GM12878 (cell line): Measurements from ENCODE around the gene DGKI. TPM values are rescaled to one million over a fixed set of nuclear protein-coding genes. Genes with fewer than 3 reads are reported as not detected.

Experiments
- ATAC-seq: fragments of 200-7000 bp; cut with Tn5 transposase; 3 replicates; pipeline ENCODE4 v1.9.1; 2020; ENCODE audit warnings: mild to moderate bottlenecking, moderate library complexity
- BruUV-seq: library from RNA; stranded (reverse); fragments of 400-500 nt; replicated peaks from 2 replicates; lab custom pipeline; 2021; lab: Mats Ljungman, UMichigan
- CTCF ChIA-PET: fragments of 300-600 bp; sonication (Branson Sonifier 250); formaldehyde crosslinking; extraction: SDS; loops from one replicate; lab custom pipeline; 2021; ENCODE audit warnings: inconsistent platforms; lab: Yijun Ruan, JAX
- POLR2A ChIA-PET: fragments of 350-600 bp; formaldehyde crosslinking; extraction: SDS; loops from one replicate; lab custom pipeline; 2021; ENCODE audit warnings: inconsistent platforms; lab: Charles Lee
- RAD21 ChIA-PET: fragments of 300-600 bp; sonication (Branson Sonifier 250); formaldehyde crosslinking; loops from one replicate; lab custom pipeline; 2023; ENCODE audit warnings: antibody characterized with exemption; ENCODE audit not compliant: unreplicated experiment; lab: Charles Lee
- SMC1A ChIA-PET: fragments of 300-600 bp; sonication (Branson Sonifier 250); formaldehyde crosslinking; loops from one replicate; lab custom pipeline; 2023; ENCODE audit not compliant: unreplicated experiment, uncharacterized antibody; lab: Charles Lee
- DNase-seq: peaks from one replicate; pipeline ENCODE4 v3.0.0-alpha.2; 2011; ENCODE audit warnings: low read depth, low spot score
- FAIRE-seq: peaks from 3 replicates; lab custom pipeline; 2011; peaks lifted over from hg19 to GRCh38; lab: Jason Lieb, UNC
- H2AFZ ChIP-seq: 2 replicates; pipeline ENCODE4 v1.6.0; 2011; ENCODE audit warnings: low read depth, low read length, control low read depth; ENCODE audit not compliant: control insufficient read depth
- H3K27ac ChIP-seq: 2 replicates; pipeline ENCODE4 v1.5.1; 2011; ENCODE audit warnings: control low read depth; ENCODE audit not compliant: control insufficient read depth, insufficient read depth
- H3K27me3 ChIP-seq, 2 experiments: replicated peaks in 1 of 2; 2 replicates each; pipeline versions ENCODE4 v1.6.0 to v1.6.1; 2011; ENCODE audit warnings: low read length in 1 of 2; ENCODE audit not compliant: control insufficient read depth in 2 of 2, insufficient read depth in 2 of 2
- H3K36me3 ChIP-seq, 2 experiments: 2 replicates each; pipeline ENCODE4 v1.5.1; 2011; ENCODE audit warnings: low read length in 1 of 2; ENCODE audit not compliant: control insufficient read depth in 2 of 2, insufficient read depth in 2 of 2
- H3K4me1 ChIP-seq: 2 replicates; pipeline ENCODE4 v1.6.1; 2011; ENCODE audit warnings: mild to moderate bottlenecking, low read length, moderate library complexity, mixed read lengths; ENCODE audit not compliant: control insufficient read depth, insufficient read depth
- H3K4me2 ChIP-seq: 2 replicates; pipeline ENCODE4 v1.6.0; 2011; ENCODE audit warnings: control low read depth; ENCODE audit not compliant: control insufficient read depth, insufficient read depth
- H3K4me3 ChIP-seq: fragments of 200-600 bp; sonication (generic); 2 replicates; pipeline ENCODE4 v1.5.1; 2016
- H3K79me2 ChIP-seq: 2 replicates; pipeline ENCODE4 v1.6.0; 2011; ENCODE audit warnings: low read length; ENCODE audit not compliant: control insufficient read depth, insufficient read depth
- H3K9ac ChIP-seq: 2 replicates; pipeline ENCODE4 v1.8.0; 2011; ENCODE audit warnings: low read length, control low read depth, mixed read lengths; ENCODE audit not compliant: control insufficient read depth, insufficient read depth
- H3K9me3 ChIP-seq: replicated peaks from 3 replicates; pipeline ENCODE4 v1.5.1; 2011; ENCODE audit warnings: mild to moderate bottlenecking, low read length; ENCODE audit not compliant: control insufficient read depth, insufficient read depth
- H4K20me1 ChIP-seq: 2 replicates; pipeline ENCODE4 v1.6.0; 2011; ENCODE audit not compliant: control insufficient read depth, insufficient read depth
- ASH2L ChIP-seq: fragments of 300-600, 200-600 bp; sonication (generic); IDR thresholded peaks from 2 replicates; pipeline ENCODE4 v1.6.1; 2017; ENCODE audit warnings: low read depth, mild to moderate bottlenecking, borderline replicate concordance
- CBFB ChIP-seq: IDR thresholded peaks from 2 replicates; pipeline ENCODE4 v1.6.1; 2016; ENCODE audit warnings: antibody characterized with exemption, low read depth
- CEBPB ChIP-seq, 2 experiments: fragments of 150-350 bp in 1 of 2; IDR thresholded peaks; 2 replicates each; pipeline ENCODE4 v1.6.1; 2012 to 2014; ENCODE audit warnings: low read depth in 2 of 2, low read length in 2 of 2, borderline replicate concordance in 1 of 2, inconsistent platforms in 1 of 2
- CHD2 ChIP-seq: IDR thresholded peaks from 2 replicates; pipeline ENCODE4 v1.6.1; 2011; ENCODE audit warnings: low read depth, low read length, improper control_type of control experiment, borderline replicate concordance
- CHD4 ChIP-seq: fragments of 200-600 bp; sonication (generic); IDR thresholded peaks from 2 replicates; pipeline ENCODE4 v1.6.1; 2016; ENCODE audit warnings: mild to moderate bottlenecking
- HDAC2 ChIP-seq: fragments of 200-600 bp; sonication (generic); IDR thresholded peaks from 2 replicates; pipeline ENCODE4 v1.6.1; 2017
- KLF5 ChIP-seq: fragments of 450-650 bp; IDR thresholded peaks from 2 replicates; pipeline ENCODE4 v1.6.1; 2014; ENCODE audit warnings: mild to moderate bottlenecking; ENCODE audit not compliant: partially characterized antibody
- NFYB ChIP-seq: IDR thresholded peaks from 2 replicates; pipeline ENCODE4 v1.6.1; 2011; ENCODE audit warnings: low read depth, mild to moderate bottlenecking, low read length, improper control_type of control experiment, moderate library complexity; ENCODE audit not compliant: insufficient read depth
- NR2C1 ChIP-seq: fragments of 450-650 bp; IDR thresholded peaks from 2 replicates; pipeline ENCODE4 v1.6.1; 2017; ENCODE audit warnings: antibody characterized with exemption, mild to moderate bottlenecking, moderate library complexity
- NR2F1 ChIP-seq: fragments of 450-650 bp; conservative IDR thresholded peaks from 2 replicates; pipeline ENCODE4 v1.6.1; 2017; ENCODE audit warnings: mild to moderate bottlenecking
- PAX5 ChIP-seq: IDR thresholded peaks from 2 replicates; pipeline ENCODE4 v1.6.1; 2011; ENCODE audit warnings: low read depth, low read length, borderline replicate concordance
- POLR2A ChIP-seq: IDR thresholded peaks from 2 replicates; pipeline ENCODE4 v1.6.1; 2011; ENCODE audit warnings: low read depth, mild to moderate bottlenecking, low read length
- RCOR1 ChIP-seq: conservative IDR thresholded peaks from 2 replicates; pipeline ENCODE4 v1.6.1; 2012; ENCODE audit warnings: low read depth, low read length, improper control_type of control experiment
- SIN3A ChIP-seq: IDR thresholded peaks from 2 replicates; pipeline ENCODE4 v1.6.1; 2012; ENCODE audit warnings: low read depth, low read length, improper control_type of control experiment
- TCF12 ChIP-seq: IDR thresholded peaks from 2 replicates; pipeline ENCODE4 v1.6.1; 2011; ENCODE audit warnings: low read depth, mild to moderate bottlenecking, low read length
- ZNF207 ChIP-seq: fragments of 450-650 bp; IDR thresholded peaks from 2 replicates; pipeline ENCODE4 v1.6.1; 2014; ENCODE audit warnings: antibody characterized with exemption, mild to moderate bottlenecking, borderline replicate concordance
- WGBS: methylation state at CpG from one replicate; pipeline ENCODE4 v1.1.6; 2016; ENCODE audit warnings: low lambda C conversion rate; ENCODE audit not compliant: insufficient replicate concordance, insufficient coverage; ENCODE audit errors: missing lambda C conversion rate; 5-methylcytosine and 5-hydroxymethylcytosine counted together
- in situ Hi-C: fragments of 300-500 bp; cut with MboI; formaldehyde crosslinking; loops from 9 replicates; pipeline ENCODE4 v1.14.3; 2018; ENCODE audit warnings: mixed read lengths
- intact Hi-C: fragments of 100-400 bp; cut with micrococcal nuclease; formaldehyde crosslinking; loops from one replicate; pipeline ENCODE4 v1.14.2; 2022; ENCODE audit not compliant: unreplicated experiment
- polyA plus RNA-seq, 11 experiments: library from polyadenylated mRNA; depleted of rRNA in 4 of 11; unstranded in 6 of 11; stranded (reverse) in 5 of 11; fragments of >200 nt; fragmentation: Nextera tagmentation in 4 of 11; fragmentation: Illumina TruSeq in 1 of 11; extraction: Ambion mirVana in 4 of 11; extraction: Trizol in 1 of 11; gene quantifications; 1 replicate in 1 of 11; 2 replicates in 10 of 11; pipeline versions ENCODE4 v1.2.1 to v1.2.3, GENCODE V29; 2011 to 2016; ENCODE audit warnings: inconsistent platforms in 2 of 11, missing spikeins in 2 of 11, low read depth in 1 of 11
- total RNA-seq, 4 experiments: library from RNA; depleted of rRNA in 3 of 4; stranded (reverse); fragments of >200 nt in 3 of 4; fragmentation: Illumina TruSeq in 1 of 4; extraction: Trizol in 1 of 4; gene quantifications; 2 replicates each; pipeline versions ENCODE4 v1.2.1 to v1.2.3, GENCODE V29; 2013 to 2021
- TF ChIP-seq, protein P1 (sequence below): IDR thresholded peaks from 2 replicates; pipeline ENCODE4 v1.6.1; 2012; ENCODE audit warnings: low read depth, low read length, improper control_type of control experiment
- TF ChIP-seq, protein P2 (sequence below): fragments of 450-650 bp; IDR thresholded peaks from 2 replicates; pipeline ENCODE4 v1.6.1; 2014; ENCODE audit warnings: mild to moderate bottlenecking

Gene DGKI
- total and polyA plus RNA-seq, 10 of the 15 experiments (the other 5 are each of a cell fraction or from before 2014, with no cell fraction given): 10.4 to 37.1 (median 22.1) TPM

DNA sequence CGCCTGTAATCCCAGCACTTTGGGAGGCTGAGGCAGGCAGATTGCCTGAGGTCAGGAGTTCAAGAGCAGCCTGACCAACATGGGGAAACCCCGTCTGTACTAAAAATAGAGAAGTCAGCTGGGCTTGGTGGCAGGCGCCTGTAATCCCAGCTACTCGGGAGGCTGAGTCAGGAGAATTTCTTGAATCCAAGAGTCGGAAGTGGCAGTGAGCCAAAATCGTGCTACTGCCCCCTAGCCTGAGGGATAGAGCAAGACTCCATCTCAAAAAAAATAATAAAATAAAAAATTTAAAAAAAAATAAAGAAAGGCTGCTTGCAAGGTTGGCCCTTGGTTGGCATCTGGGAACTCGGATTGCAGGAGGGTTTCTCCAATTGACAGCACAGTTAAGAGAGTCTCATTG, 221.6 kb downstream of the DGKI start:
- RAD21 ChIA-PET: interaction anchor here (2.0 kb wide), 1 partner anchor 19 kb away, joined by 5 read pairs; no protein-coding TSS in a partner anchor
- 29% methylated on average over 7 of the region's 7 CpGs for WGBS
- H3K9me3 ChIP-seq: no peaks in the 10 kb centered on the region
- intact Hi-C loops (no loop called here), in situ Hi-C loops (no loop called here)
- no peak overlapping the region for H3K9ac ChIP-seq
- no peaks in the 10 kb centered on the region for H4K20me1 ChIP-seq
- POLR2A ChIA-PET: no interaction called here
- no peak overlapping the region for H3K4me3 ChIP-seq
- no peak for ATAC-seq
- CTCF ChIA-PET: interaction anchor here (1.1 to 4.6 kb wide), 8 partner anchors 10 to 626 kb away, joined by 3 to 48 read pairs (median 4); no protein-coding TSS in a partner anchor
- no TSS peak for BruUV-seq
- H3K27ac ChIP-seq: no peak overlapping the region
- no peaks in the 10 kb centered on the region for H3K27me3 ChIP-seq
- SMC1A ChIA-PET: interaction anchor here (1.7 kb wide), 1 partner anchor 18 kb away, joined by 5 read pairs; no protein-coding TSS in a partner anchor
- no peak overlapping the region for H2AFZ ChIP-seq
- no peaks in the 10 kb centered on the region for H3K36me3 ChIP-seq
- no peaks in the 10 kb centered on the region for H3K4me1 ChIP-seq
- DNase-seq: no peak
- no peaks in the 10 kb centered on the region for H3K79me2 ChIP-seq
- no peak for FAIRE-seq
- no peak overlapping the region for H3K4me2 ChIP-seq
- TF ChIP-seq CHD2 (no peak), NR2F1 (0 out of 2 replicates have a peak, but pooled peaks have one; percentile 29), TCF12 (no peak)
- TF ChIP-seq, protein P1, sequence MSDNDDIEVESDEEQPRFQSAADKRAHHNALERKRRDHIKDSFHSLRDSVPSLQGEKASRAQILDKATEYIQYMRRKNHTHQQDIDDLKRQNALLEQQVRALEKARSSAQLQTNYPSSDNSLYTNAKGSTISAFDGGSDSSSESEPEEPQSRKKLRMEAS: no peak

DNA sequence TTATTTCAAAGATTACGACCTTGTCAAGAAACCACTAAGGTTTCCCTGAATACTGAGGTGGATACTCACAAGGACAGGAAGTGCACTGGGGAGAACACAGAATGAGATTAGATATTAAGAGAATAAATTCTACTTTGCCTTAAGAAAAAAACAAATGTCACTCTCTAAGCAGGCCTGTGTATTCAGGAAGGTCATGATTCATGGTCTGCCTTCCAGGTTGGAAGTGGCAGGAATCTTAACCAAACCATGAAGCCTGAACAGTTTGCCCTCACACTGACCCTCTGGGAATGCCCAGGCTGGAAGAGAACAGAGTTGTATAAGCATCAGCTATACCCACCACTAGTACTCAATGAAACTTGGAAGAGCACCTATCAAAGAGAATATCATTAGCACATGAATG, 227.6 kb downstream of the DGKI start:
- Histone ChIP-seq H3K27ac (no peak overlapping the region), H3K4me1 (no peaks in the 10 kb centered on the region), H3K9me3 (no peaks in the 10 kb centered on the region), H4K20me1 (no peaks in the 10 kb centered on the region), H3K9ac (no peak overlapping the region), H3K4me2 (no peak overlapping the region), H3K4me3 (no peak overlapping the region), H3K79me2 (no peaks in the 10 kb centered on the region), H3K36me3 (no peaks in the 10 kb centered on the region), H2AFZ (no peak overlapping the region), H3K27me3 (no peaks in the 10 kb centered on the region; a peak in 1 of 4 replicates)
- POLR2A ChIA-PET: no interaction called here
- no peak for ATAC-seq
- CTCF ChIA-PET: no interaction called here
- in situ Hi-C loops (loop anchor here (25.0 kb wide), 1 partner anchor 1118 kb away; no protein-coding TSS in a partner anchor), intact Hi-C loops (no loop called here)
- TF ChIP-seq, protein P2, sequence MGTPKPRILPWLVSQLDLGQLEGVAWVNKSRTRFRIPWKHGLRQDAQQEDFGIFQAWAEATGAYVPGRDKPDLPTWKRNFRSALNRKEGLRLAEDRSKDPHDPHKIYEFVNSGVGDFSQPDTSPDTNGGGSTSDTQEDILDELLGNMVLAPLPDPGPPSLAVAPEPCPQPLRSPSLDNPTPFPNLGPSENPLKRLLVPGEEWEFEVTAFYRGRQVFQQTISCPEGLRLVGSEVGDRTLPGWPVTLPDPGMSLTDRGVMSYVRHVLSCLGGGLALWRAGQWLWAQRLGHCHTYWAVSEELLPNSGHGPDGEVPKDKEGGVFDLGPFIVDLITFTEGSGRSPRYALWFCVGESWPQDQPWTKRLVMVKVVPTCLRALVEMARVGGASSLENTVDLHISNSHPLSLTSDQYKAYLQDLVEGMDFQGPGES: no peak
- TF ChIP-seq CHD4 (no peak), RCOR1 (no peak), SIN3A (no peak), CEBPB (IDR thresholded peaks at IDR 0.05; ENCODE audit: borderline replicate concordance in 1 of 2, low read depth in 2 of 2, low read length in 2 of 2) (no peak), ZNF207 (no peak), PAX5 (no peak), HDAC2 (no peak), POLR2A (no peak), CBFB (no peak), NFYB (no peak), NR2C1 (no peak), ASH2L (no peak), KLF5 (no peak)
- BruUV-seq: no TSS peak
- 41% methylated on average over 1 of the region's 1 CpG for WGBS
- FAIRE-seq: no peak
- SMC1A ChIA-PET: interaction anchor here (0.9 kb wide), 1 partner anchor 388 kb away, joined by 3 read pairs; no protein-coding TSS in a partner anchor
- RAD21 ChIA-PET: no interaction called here
- no peak for DNase-seq
